HepG2 (cell line): ENCODE results near the gene BMPER. TPM values are rescaled to one million over a fixed set of nuclear protein-coding genes. Genes with fewer than 3 reads are reported as not detected.

Experiments used
- ATAC-seq: fragments of 200-7000 bp; cut with Tn5 transposase; 3 replicates; pipeline ENCODE4 v1.9.1; 2020; ENCODE audit warnings: mild to moderate bottlenecking, moderate library complexity
- BruUV-seq: library from RNA; stranded (reverse); fragments of 400-500 nt; replicated peaks from 2 replicates; lab custom pipeline; 2021; lab: Mats Ljungman, UMichigan
- CTCF ChIA-PET: fragments of 300-600 bp; formaldehyde crosslinking; extraction: SDS; loops from one replicate; lab custom pipeline; 2021; ENCODE audit warnings: low total read pairs, inconsistent platforms, low intra/inter-chr PET ratio; lab: Yijun Ruan, JAX
- POLR2A ChIA-PET: fragments of 350-600 bp; sonication (Branson Sonifier 250); formaldehyde crosslinking; loops from one replicate; lab custom pipeline; 2020; ENCODE audit warnings: antibody characterized with exemption, inconsistent platforms; lab: Yijun Ruan, JAX
- DNase-seq: peaks from one replicate; pipeline ENCODE4 v3.0.0-alpha.2; 2015; ENCODE audit warnings: low spot score
- FAIRE-seq: peaks from 3 replicates; lab custom pipeline; 2011; peaks lifted over from hg19 to GRCh38; lab: Jason Lieb, UNC
- H2AFZ ChIP-seq: one replicate; pipeline ENCODE4 v1.6.1; 2011; ENCODE audit warnings: low read length, inconsistent platforms
- H3K27ac ChIP-seq: fragments of 300-600 bp; 3 replicates; pipeline ENCODE4 v1.8.0; 2011; ENCODE audit warnings: mixed run types, mild to moderate bottlenecking, mixed read lengths, low read length, inconsistent platforms; ENCODE audit not compliant: insufficient read depth; ENCODE audit errors: extremely low read length
- H3K27me3 ChIP-seq, 2 experiments: fragments of 200-600 bp in 1 of 2; 2 replicates in 1 of 2; 3 replicates in 1 of 2; pipeline versions ENCODE4 v1.6.0 to v1.8.0; 2011; ENCODE audit warnings: low read length in 2 of 2, mild to moderate bottlenecking in 2 of 2, moderate library complexity in 2 of 2, inconsistent platforms in 1 of 2; ENCODE audit not compliant: insufficient read depth in 2 of 2, control insufficient read depth in 1 of 2
- H3K36me3 ChIP-seq, 2 experiments: fragments of 200-600 bp in 1 of 2; replicated peaks in 1 of 2; 2 replicates in 1 of 2; 3 replicates in 1 of 2; pipeline versions ENCODE4 v1.5.1 to v1.8.0; 2011; ENCODE audit warnings: low read length in 2 of 2, inconsistent platforms in 1 of 2; ENCODE audit not compliant: insufficient read depth in 2 of 2, control insufficient read depth in 1 of 2
- H3K4me1 ChIP-seq: 2 replicates; pipeline ENCODE4 v1.5.1; 2012; ENCODE audit warnings: low read length, inconsistent platforms; ENCODE audit not compliant: insufficient read depth
- H3K4me2 ChIP-seq: 2 replicates; pipeline ENCODE4 v1.6.0; 2011; ENCODE audit warnings: low read depth, low read length, inconsistent platforms
- H3K4me3 ChIP-seq, 3 experiments: fragments of 200-600 bp in 1 of 3; sonication (generic), shearing (Covaris generic) in 1 of 3; replicated peaks in 1 of 3; 2 replicates each; pipeline ENCODE4 v1.5.1; 2011 to 2016; ENCODE audit warnings: low read length in 3 of 3, inconsistent platforms in 2 of 3, low read depth in 2 of 3, mild to moderate bottlenecking in 2 of 3, control low read depth in 1 of 3, mixed read lengths in 1 of 3; ENCODE audit not compliant: insufficient read depth in 1 of 3
- H3K79me2 ChIP-seq: one replicate; pipeline ENCODE4 v1.6.1; 2011; ENCODE audit warnings: low read length, inconsistent platforms; ENCODE audit not compliant: insufficient read depth
- H3K9ac ChIP-seq: 2 replicates; pipeline ENCODE4 v1.6.0; 2011; ENCODE audit warnings: mild to moderate bottlenecking, low read depth, low read length, inconsistent platforms; ENCODE audit not compliant: insufficient read depth
- H3K9me3 ChIP-seq: 2 replicates; pipeline ENCODE4 v1.5.1; 2012; ENCODE audit warnings: mild to moderate bottlenecking, low read length
- H4K20me1 ChIP-seq: 2 replicates; pipeline ENCODE4 v1.6.0; 2011; ENCODE audit warnings: inconsistent platforms, mild to moderate bottlenecking, low read length, moderate library complexity; ENCODE audit not compliant: insufficient read depth
- ATF1 ChIP-seq: IDR thresholded peaks from 2 replicates; pipeline ENCODE4 v1.6.1; 2016; ENCODE audit warnings: mild to moderate bottlenecking, control low read depth
- CEBPB ChIP-seq: IDR thresholded peaks from 2 replicates; pipeline ENCODE4 v1.6.1; 2011; ENCODE audit warnings: low read depth, low read length, improper control_type of control experiment, borderline replicate concordance
- EHMT2 ChIP-seq: fragments of 200-600 bp; sonication (generic); IDR thresholded peaks from 2 replicates; pipeline ENCODE4 v1.7.0; 2017; ENCODE audit warnings: antibody characterized with exemption, low read depth, low read length, borderline replicate concordance
- HNRNPUL1 ChIP-seq: fragments of 200-400 bp; formaldehyde crosslinking; IDR thresholded peaks from 2 replicates; pipeline ENCODE4 v1.6.1; 2017; ENCODE audit warnings: low read depth, mild to moderate bottlenecking, low read length, moderate library complexity
- HOXD1 ChIP-seq: sonication (generic); formaldehyde crosslinking; IDR thresholded peaks from 2 replicates; pipeline ENCODE4 v1.5.0; 2020; ENCODE audit warnings: missing genetic modification reagents
- PTBP1 ChIP-seq: fragments of 200-400 bp; formaldehyde crosslinking; IDR thresholded peaks from 2 replicates; pipeline ENCODE4 v1.6.1; 2018; ENCODE audit warnings: low read length, low read depth; ENCODE audit not compliant: poor library complexity, severe bottlenecking
- TOE1 ChIP-seq: sonication (generic); formaldehyde crosslinking; IDR thresholded peaks from 2 replicates; pipeline ENCODE4 v1.4.0; 2020; ENCODE audit warnings: mild to moderate bottlenecking, missing genetic modification reagents
- ZNF207 ChIP-seq: fragments of 450-650 bp; IDR thresholded peaks from 2 replicates; pipeline ENCODE4 v1.6.1; 2016; ENCODE audit warnings: antibody characterized with exemption, borderline replicate concordance
- ZNF343 ChIP-seq: sonication (generic); formaldehyde crosslinking; IDR thresholded peaks from 2 replicates; pipeline ENCODE4 v1.4.0; 2020; ENCODE audit warnings: mild to moderate bottlenecking, missing genetic modification reagents
- WGBS: methylation state at CpG from one replicate; pipeline ENCODE4 v1.1.6; 2017; ENCODE audit warnings: low lambda C conversion rate; 5-methylcytosine and 5-hydroxymethylcytosine counted together
- in situ Hi-C: cut with HindIII; loops from 2 replicates; pipeline ENCODE4 v1.10.0; 2017; ENCODE audit warnings: low pct_unique_long_range_greater_than_20kb; ENCODE audit not compliant: extremely low pct_ligation_motif_present
- intact Hi-C: fragments of 100-400 bp; cut with micrococcal nuclease; formaldehyde crosslinking; loops from one replicate; pipeline ENCODE4 v1.10.0; 2022; ENCODE audit not compliant: unreplicated experiment
- polyA plus RNA-seq, 8 experiments: library from polyadenylated mRNA; depleted of rRNA in 3 of 8; stranded (reverse) in 7 of 8; unstranded in 1 of 8; fragments of >200 nt; fragmentation: Illumina TruSeq in 4 of 8; extraction: Trizol in 4 of 8; gene quantifications; 2 replicates each; pipeline versions ENCODE4 v1.2.1 to v1.2.3, GENCODE V29; 2011 to 2016; ENCODE audit warnings: low read depth in 4 of 8, missing spikeins in 1 of 8, mixed read lengths in 1 of 8; ENCODE audit not compliant: insufficient read depth in 1 of 8
- total RNA-seq, 5 experiments: library from RNA; depleted of rRNA; stranded (reverse); fragments of >200 nt; fragmentation: Illumina TruSeq; extraction: Trizol; gene quantifications; 2 replicates each; pipeline ENCODE4 v1.2.3, GENCODE V29; 2016; ENCODE audit warnings: low read depth in 1 of 5
- TF ChIP-seq, protein P1 (sequence below): sonication (generic); formaldehyde crosslinking; IDR thresholded peaks from 2 replicates; pipeline ENCODE4 v1.4.0; 2020; ENCODE audit warnings: missing genetic modification reagents, borderline replicate concordance
- TF ChIP-seq, protein P2 (sequence below): sonication (generic); formaldehyde crosslinking; IDR thresholded peaks from 2 replicates; pipeline ENCODE4 v1.4.0; 2020; ENCODE audit warnings: mild to moderate bottlenecking, missing genetic modification reagents
- TF ChIP-seq, protein P3 (sequence below): sonication (generic); formaldehyde crosslinking; IDR thresholded peaks from 2 replicates; pipeline ENCODE4 v1.4.0; 2020; ENCODE audit warnings: missing genetic modification reagents
- TF ChIP-seq, protein P4 (sequence below): sonication (generic); formaldehyde crosslinking; IDR thresholded peaks from 2 replicates; pipeline ENCODE4 v1.9.0; 2022; ENCODE audit warnings: missing genetic modification reagents, mild to moderate bottlenecking, borderline replicate concordance

Gene BMPER
- total and polyA plus RNA-seq, 2 of the 13 experiments (the other 11 are each of a cell fraction or from before 2014, with no cell fraction given): not detected

DNA sequence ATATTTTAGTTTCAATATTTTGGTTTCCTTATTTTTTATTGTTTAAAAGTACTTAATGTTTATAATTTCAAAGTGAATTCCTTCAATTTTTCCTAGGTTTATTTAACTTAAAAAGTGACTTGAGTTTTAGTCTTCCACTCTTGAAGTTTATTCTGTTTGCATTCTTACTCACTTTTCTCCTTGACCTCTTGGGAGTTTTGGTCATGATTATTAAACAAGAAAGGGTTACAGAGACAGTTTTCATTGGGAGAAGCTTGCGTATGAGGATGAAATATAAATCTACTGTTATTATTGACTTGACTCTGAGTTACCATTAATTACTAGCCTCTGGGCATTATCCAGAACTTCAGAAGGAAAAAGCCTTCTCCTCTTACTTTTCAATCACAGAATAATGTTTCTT, 216.0 kb downstream of the BMPER start:
- H3K9me3 ChIP-seq: peaks cover 16% of the 10 kb centered on the region
- no peaks in the 10 kb centered on the region for H4K20me1 ChIP-seq
- in situ Hi-C loops: no loop called here
- no peak overlapping the region for H3K27ac ChIP-seq
- ChIA-PET CTCF (no interaction called here), POLR2A (no interaction called here)
- H3K36me3 ChIP-seq: no peaks in the 10 kb centered on the region
- FAIRE-seq: no peak
- H3K4me1 ChIP-seq: no peaks in the 10 kb centered on the region
- TF ChIP-seq ATF1 (no peak), TOE1 (CRISPR knock-in tag) (no peak), HOXD1 (no peak), HNRNPUL1 (no peak), ZNF207 (no peak), ZNF343 (CRISPR knock-in tag) (no peak), EHMT2 (no peak), PTBP1 (no peak), CEBPB (no peak)
- TF ChIP-seq, protein P1, sequence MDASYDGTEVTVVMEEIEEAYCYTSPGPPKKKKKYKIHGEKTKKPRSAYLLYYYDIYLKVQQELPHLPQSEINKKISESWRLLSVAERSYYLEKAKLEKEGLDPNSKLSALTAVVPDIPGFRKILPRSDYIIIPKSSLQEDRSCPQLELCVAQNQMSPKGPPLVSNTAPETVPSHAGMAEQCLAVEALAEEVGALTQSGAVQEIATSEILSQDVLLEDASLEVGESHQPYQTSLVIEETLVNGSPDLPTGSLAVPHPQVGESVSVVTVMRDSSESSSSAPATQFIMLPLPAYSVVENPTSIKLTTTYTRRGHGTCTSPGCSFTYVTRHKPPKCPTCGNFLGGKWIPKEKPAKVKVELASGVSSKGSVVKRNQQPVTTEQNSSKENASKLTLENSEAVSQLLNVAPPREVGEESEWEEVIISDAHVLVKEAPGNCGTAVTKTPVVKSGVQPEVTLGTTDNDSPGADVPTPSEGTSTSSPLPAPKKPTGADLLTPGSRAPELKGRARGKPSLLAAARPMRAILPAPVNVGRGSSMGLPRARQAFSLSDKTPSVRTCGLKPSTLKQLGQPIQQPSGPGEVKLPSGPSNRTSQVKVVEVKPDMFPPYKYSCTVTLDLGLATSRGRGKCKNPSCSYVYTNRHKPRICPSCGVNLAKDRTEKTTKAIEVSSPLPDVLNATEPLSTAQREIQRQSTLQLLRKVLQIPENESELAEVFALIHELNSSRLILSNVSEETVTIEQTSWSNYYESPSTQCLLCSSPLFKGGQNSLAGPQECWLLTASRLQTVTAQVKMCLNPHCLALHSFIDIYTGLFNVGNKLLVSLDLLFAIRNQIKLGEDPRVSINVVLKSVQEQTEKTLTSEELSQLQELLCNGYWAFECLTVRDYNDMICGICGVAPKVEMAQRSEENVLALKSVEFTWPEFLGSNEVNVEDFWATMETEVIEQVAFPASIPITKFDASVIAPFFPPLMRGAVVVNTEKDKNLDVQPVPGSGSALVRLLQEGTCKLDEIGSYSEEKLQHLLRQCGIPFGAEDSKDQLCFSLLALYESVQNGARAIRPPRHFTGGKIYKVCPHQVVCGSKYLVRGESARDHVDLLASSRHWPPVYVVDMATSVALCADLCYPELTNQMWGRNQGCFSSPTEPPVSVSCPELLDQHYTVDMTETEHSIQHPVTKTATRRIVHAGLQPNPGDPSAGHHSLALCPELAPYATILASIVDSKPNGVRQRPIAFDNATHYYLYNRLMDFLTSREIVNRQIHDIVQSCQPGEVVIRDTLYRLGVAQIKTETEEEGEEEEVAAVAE: no peak
- TF ChIP-seq, protein P2, sequence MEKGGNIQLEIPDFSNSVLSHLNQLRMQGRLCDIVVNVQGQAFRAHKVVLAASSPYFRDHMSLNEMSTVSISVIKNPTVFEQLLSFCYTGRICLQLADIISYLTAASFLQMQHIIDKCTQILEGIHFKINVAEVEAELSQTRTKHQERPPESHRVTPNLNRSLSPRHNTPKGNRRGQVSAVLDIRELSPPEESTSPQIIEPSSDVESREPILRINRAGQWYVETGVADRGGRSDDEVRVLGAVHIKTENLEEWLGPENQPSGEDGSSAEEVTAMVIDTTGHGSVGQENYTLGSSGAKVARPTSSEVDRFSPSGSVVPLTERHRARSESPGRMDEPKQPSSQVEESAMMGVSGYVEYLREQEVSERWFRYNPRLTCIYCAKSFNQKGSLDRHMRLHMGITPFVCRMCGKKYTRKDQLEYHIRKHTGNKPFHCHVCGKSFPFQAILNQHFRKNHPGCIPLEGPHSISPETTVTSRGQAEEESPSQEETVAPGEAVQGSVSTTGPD (CRISPR knock-in tag): no peak
- TF ChIP-seq, protein P3, sequence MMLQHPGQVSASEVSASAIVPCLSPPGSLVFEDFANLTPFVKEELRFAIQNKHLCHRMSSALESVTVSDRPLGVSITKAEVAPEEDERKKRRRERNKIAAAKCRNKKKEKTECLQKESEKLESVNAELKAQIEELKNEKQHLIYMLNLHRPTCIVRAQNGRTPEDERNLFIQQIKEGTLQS: no peak
- TF ChIP-seq, protein P4, sequence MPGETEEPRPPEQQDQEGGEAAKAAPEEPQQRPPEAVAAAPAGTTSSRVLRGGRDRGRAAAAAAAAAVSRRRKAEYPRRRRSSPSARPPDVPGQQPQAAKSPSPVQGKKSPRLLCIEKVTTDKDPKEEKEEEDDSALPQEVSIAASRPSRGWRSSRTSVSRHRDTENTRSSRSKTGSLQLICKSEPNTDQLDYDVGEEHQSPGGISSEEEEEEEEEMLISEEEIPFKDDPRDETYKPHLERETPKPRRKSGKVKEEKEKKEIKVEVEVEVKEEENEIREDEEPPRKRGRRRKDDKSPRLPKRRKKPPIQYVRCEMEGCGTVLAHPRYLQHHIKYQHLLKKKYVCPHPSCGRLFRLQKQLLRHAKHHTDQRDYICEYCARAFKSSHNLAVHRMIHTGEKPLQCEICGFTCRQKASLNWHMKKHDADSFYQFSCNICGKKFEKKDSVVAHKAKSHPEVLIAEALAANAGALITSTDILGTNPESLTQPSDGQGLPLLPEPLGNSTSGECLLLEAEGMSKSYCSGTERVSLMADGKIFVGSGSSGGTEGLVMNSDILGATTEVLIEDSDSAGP (CRISPR knock-in tag): no peak
- H3K79me2 ChIP-seq: no peaks in the 10 kb centered on the region
- no peaks in the 10 kb centered on the region for H3K27me3 ChIP-seq
- intact Hi-C loops: no loop called here
- H3K9ac ChIP-seq: no peak overlapping the region
- DNase-seq: no peak
- no peak overlapping the region for H3K4me2 ChIP-seq
- no peak overlapping the region for H3K4me3 ChIP-seq
- no TSS peak for BruUV-seq
- no peak overlapping the region for H2AFZ ChIP-seq
- 8% methylated on average over 1 of the region's 1 CpG for WGBS
- ATAC-seq: no peak
